GM18511 (cell line): ENCODE data around the gene MICB.
"Not testable (repeated sequence)": the region's sequence is repeated elsewhere in the genome, so short reads cannot be mapped to it uniquely, and the experiment has no call there.

Experiments
- ATAC-seq: cut with Tn5 transposase; IDR thresholded peaks from one replicate; pipeline ENCODE4 v1.9.1; 2021; ENCODE audit warnings: mild to moderate bottlenecking, moderate library complexity; ENCODE audit not compliant: unreplicated experiment

The MICB gene

DNA sequence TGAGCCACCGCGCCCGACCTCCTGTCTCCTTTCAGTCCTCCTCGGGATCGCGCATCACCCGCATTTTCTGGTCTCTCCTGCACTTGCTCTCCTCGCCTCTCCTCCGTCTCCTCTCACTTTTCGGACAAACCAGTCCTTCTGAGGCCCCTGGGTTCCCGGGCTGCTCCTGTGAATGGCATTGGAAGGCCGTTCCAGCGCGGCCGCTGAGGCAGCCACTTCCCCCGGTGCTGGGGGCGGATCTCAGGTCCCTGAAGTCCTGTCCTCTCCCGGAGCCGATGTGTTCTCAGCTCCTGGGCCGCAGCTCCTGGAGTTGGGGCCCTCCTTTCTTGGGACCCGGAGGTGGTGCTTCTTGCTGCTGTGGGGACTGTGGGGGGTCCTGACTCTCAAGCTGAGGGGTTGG, 803 bp downstream of the MICB start:
- ATAC-seq = no peak

DNA sequence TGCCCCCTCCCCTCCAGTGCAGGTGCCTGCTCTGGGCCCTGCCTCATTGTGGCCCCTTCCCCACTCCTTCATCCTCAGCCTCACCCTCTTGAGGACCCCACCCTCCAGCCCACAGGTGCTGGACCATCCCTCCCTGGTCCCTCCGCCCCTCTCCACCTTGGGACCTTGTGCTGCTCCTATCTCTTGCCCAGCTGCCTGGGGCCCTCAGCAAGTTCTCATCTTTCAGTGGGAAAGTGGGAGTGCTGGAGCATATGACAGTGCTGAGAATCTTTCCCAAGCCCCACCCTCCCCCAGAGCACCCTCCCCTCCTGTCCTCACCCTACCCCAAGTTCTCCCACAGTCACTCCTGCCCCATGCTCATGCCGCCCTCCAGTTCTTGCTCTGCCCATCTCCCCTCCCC, 1.7 kb downstream of the MICB start:
- not testable (repeated sequence) for ATAC-seq

- no peak for ATAC-seq
These were observed 4.6 kb downstream of the MICB start for GRCh38 chr6:31502586-31502985.

DNA sequence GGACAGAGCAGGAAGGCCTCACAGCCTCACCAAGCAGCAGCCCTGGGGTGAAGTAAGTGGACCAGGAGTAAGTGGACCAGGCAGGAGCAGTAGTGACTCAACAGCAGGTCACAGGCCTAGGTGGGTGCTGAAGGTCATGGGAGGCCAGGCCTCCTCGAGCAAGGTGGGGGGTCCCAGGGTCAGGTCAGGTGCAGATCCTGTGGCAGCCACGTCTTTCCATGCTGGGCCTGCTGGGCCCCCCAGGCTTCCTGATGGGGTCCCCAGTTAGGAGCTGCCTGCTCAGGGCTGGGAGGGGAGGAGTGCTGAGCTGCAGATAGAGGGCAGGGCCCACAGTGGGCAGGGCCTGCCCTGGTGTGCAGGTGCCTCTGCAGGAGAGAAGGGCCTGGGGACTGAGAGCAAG, 11.1 kb downstream of the MICB start:
- ATAC-seq = not testable (repeated sequence)

DNA sequence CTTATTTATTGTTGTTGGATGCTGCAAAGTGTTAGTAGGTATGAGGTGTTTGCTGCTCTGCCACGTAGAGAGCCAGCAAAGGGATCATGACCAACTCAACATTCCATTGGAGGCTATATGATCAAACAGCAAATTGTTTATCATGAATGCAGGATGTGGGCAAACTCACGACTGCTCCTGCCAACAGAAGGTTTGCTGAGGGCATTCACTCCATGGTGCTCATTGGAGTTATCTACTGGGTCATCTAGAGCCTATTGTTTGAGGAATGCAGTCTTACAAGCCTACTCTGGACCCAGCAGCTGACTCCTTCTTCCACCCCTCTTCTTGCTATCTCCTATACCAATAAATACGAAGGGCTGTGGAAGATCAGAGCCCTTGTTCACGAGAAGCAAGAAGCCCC, 12.1 kb downstream of the MICB start:
- ATAC-seq = no peak

- ATAC-seq = no peak
These were observed 15.7 kb downstream of the MICB start for GRCh38 chr6:31513456-31514165.

DNA sequence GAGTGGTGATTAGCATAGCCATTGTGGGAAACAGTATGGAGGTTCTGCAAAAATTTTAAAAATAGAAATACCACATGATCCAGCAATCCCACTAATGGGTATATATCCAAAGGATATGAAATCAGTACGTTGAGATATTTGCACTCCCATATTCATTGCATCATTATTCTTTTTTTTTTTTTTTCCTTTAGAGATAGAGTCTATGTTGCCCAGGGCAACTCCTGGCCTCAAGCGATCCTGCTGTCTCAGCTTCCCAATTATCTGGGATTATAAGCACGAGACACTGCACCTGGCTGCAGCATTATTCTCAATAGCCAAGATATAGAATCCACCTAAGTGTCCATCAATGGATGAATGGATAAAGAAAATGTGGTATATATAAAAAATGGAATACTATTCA, 23.9 kb downstream of the MICB start:
- ATAC-seq = no peak

DNA sequence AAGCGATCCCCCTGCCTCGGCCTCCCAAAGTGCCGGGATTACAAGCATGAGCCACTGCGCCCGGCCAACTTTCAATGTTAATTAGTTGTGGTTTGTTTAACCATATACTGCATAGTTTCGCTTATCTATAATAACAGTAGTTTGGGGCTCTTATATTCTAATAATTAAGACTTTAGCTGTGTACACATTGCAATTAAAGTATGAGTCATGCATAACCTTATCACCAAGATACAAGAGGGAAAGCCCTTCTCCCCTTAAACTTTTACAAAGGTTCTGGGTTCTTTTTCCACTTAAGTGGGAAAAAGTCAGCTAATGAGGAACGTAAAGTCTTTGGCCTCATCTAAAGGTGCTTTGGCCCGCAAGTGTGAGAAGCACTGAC, 27.6 kb downstream of the MICB start:
- ATAC-seq = no peak

GRCh38 chr6:31525932-31526591, 28.1 kb downstream of the MICB start:
- ATAC-seq = no peak

GRCh38 chr6:31528307-31528777, 30.4 kb downstream of the MICB start:
- ATAC-seq = no peak

DNA sequence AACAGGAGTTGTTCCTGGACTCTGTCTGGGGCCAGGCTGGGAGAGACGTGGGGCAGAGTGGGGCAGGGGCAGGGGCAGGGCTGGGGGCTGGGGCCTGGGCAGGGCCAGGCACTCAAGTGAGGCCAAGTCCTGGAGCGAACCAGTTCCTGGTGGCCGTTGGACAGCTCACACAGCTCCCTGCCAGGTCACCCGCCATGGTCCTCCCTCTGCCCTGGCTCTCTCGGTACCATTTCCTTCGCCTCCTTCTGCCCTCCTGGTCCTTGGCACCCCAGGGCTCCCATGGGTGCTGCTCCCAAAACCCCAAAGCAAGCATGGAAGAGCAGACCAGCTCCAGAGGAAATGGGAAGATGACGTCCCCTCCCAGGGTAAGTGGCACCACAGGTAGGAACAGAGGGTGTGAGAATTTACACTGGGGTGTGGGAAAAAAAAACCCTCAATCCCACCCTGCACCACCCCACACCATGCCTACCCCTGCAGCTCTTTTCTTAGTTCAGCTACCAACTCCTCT, 30.9 kb downstream of the MICB start, which contains the start of gene MCCD1:
Gene MCCD1 (plus strand): TSS at position 142 of the 508 bp plus-strand sequence. CDS start 53 bp downstream, at position 195.
- no peak for ATAC-seq

DNA sequence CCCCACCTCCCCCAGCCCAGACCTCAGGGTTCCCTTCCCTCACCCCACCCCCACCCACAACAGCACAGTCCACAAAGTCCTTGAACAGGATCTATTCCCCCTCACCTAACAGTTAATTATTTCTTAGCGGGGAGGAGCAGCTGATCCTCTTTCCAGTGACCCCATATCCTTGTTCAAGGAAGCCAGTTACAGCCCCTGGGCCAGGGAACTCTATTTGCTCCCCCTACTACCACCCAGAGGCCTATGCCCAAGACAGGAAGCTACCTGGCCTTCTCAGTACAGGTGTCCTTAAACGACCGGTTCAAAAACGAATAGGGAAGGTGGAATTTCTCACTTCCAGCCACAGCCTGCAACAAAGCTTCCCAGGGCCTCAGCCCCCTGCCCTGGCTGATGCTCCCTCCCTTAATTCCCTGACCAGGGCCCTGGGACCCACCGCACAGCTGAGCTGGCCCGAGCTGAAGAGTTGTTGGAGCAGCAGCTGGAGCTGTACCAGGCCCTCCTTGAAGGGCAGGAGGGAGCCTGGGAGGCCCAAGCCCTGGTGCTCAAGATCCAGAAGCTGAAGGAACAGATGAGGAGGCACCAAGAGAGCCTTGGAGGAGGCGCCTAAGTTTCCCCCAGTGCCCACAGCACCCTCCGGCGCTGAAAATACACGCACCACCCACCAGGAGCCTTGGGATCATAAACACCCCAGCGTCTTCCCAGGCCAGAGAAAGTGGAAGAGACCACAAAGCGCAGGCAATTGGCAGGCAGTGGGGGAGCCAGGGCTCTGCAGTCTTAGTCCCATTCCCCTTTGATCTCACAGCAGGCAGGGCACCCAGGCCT, 31.6 kb downstream of the MICB start:
- no peak for ATAC-seq

- no peak for ATAC-seq
These were observed 32.7 kb downstream of the MICB start for GRCh38 chr6:31530659-31531058.

DNA sequence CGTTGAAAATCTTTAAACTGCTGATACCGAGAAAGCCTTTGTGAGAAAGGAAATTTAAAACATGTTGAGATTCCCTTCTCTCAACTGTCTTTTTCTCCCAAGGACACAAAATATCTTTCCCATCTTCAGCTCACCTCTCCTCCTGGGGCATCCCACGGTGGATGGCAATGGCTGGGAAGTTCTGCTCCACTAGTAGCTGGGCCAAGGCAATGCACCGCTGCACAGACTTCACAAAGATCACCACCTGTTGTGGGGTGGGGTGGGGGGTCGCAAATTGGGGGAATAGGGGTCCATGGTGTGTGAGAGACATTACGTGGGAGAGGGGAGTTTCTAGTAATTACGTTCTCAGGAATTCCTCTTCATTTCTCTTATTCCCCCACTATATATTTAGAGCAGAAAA, 33.2 kb downstream of the MICB start:
- no peak for ATAC-seq

- no peak for ATAC-seq
These were observed 34.1 kb downstream of the MICB start for GRCh38 chr6:31531771-31532643.

DNA sequence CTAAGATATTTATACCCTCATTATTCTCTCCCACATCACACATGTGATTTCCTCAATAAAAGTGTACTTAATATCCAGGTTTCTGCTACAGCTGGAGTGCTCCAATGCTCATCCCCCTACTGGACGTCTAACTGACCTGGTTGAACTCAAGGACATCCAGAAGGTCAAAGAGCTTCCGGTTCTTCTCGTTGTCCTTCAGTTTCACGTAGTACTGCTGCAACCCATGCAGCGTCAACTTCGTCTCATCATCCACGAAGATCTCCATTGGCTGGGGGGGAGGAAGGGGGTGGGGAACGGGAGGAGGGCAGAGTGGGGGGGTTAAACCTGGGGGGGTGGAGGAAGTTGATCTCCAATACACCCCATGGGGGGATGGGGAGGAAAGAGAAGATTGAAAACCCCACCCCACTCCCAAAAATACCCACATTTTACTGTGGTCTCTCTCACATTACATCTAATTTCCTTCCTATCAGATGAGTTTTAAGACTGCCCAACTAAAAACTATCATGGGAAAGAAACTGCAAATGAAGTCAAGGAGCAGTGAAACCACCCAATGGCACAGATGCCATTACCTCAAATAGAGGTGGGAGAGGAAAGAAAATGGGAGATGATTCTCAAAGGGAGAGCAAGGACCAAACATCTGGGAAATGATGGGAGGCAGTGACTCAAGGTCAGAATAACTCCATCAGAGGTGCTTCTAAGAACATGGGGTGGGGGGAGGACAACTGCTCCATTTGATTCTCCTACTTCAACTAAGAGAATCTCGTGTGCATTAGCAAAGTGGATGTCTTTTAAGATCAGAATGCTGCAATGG, 34.9 kb downstream of the MICB start:
- no peak for ATAC-seq

DNA sequence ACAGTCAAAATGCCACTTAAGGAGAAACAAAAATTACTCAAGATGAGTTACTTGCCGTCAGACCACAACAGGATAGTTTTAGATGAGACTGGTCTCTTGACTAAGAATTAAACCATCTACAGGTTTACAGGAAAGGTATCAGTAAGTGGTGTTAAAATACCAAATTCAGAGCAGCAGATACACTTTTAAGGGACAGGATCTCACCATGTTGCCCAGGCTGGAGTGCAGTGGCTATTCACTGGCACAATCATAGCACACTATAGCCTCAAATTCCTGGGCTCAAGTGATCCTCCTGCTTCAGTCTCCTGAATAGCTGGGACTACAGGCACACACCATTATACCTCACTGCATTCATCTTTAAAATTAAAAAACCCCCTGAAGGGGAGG, 35.5 kb downstream of the MICB start:
- no peak for ATAC-seq

DNA sequence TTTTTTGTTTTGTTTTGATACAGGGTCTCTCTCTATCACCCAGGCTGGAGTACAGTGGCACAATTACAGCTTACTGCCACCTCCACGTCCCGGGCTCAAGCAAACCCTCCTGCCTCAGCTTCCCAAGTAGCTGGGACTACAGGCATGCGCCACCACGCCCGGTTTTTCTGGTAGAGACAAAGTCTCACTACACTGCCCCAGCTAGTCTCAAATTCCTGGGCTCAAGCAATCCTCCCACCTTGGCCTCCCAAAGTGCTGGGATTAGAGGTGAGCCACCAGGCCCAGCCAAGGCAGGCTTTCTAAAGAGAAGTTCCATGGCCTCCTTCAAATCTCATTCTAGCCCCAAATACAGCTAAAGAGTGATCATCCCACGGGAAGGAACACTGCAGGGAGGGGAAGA, 36.1 kb downstream of the MICB start:
- ATAC-seq = no peak

GRCh38 chr6:31534521-31535040, 36.6 kb downstream of the MICB start:
- ATAC-seq = no peak
